DOHH2 (cell line): ENCODE measurements around the gene PRKN.

Source experiments
- EZH2phosphoT487 ChIP-seq: fragments of 200-600 bp; sonication (generic); IDR thresholded peaks from 2 replicates; pipeline ENCODE4 v1.6.1; 2017; ENCODE audit warnings: borderline replicate concordance, mild to moderate bottlenecking, antibody characterized with exemption, low read length, moderate library complexity, mixed read lengths
- TF ChIP-seq, protein P1 (sequence below): fragments of 200-600 bp; sonication (generic); IDR thresholded peaks from one replicate; pipeline ENCODE4 v1.5.1; 2014; ENCODE audit warnings: antibody characterized with exemption, mild to moderate bottlenecking, low read depth, low read length; ENCODE audit not compliant: poor library complexity, severe bottlenecking

DNA sequence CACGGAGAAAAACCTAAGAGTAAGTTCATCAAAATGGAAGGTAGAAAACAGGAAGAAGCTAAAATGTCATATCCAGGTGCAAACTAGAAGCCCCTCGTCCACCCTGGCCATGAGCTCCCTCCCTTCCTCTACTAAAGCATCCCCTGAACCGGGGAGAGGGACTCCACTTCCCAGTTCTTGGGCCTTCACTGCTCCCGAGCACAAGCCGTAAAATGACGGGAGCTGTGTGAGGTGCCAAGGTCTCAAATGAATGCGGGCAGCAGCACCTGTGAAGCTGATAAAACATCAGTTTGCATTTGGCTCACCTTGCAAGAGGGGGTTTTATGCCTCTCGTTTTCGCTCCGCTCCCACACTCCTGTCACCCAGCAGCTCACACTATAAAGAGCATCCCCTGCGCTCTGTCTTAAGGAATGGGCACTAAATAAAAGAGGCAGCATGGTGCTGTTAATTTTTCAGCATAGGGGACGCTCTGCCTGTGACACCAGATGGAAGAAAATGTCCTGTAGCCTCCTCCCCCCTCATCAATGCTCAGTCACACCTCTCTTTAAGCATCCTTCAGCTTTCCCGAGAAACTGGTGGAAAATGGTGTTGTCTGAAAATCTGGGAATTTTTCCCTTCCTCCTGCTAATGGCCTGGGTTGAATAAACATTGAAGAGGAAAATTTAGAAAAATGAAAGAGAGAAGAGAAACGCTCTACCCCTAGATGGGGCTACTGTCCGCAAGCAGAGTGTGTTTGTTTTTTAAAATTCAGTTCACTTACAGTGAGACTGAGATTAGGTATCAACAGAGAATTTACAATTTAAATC lies 890.7 kb downstream of the PRKN start:
- TF ChIP-seq EZH2phosphoT487: no peak
- TF ChIP-seq, protein P1, sequence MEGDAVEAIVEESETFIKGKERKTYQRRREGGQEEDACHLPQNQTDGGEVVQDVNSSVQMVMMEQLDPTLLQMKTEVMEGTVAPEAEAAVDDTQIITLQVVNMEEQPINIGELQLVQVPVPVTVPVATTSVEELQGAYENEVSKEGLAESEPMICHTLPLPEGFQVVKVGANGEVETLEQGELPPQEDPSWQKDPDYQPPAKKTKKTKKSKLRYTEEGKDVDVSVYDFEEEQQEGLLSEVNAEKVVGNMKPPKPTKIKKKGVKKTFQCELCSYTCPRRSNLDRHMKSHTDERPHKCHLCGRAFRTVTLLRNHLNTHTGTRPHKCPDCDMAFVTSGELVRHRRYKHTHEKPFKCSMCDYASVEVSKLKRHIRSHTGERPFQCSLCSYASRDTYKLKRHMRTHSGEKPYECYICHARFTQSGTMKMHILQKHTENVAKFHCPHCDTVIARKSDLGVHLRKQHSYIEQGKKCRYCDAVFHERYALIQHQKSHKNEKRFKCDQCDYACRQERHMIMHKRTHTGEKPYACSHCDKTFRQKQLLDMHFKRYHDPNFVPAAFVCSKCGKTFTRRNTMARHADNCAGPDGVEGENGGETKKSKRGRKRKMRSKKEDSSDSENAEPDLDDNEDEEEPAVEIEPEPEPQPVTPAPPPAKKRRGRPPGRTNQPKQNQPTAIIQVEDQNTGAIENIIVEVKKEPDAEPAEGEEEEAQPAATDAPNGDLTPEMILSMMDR: no peak
